HG02571 (cell line): ENCODE results near the gene SEMA5A.

ENCODE experiments used
- ATAC-seq: cut with Tn5 transposase; IDR thresholded peaks from one replicate; pipeline ENCODE4 v1.9.1; 2021; ENCODE audit warnings: mild to moderate bottlenecking, moderate library complexity; ENCODE audit not compliant: unreplicated experiment

SEMA5A gene

GRCh38 chr5:9297134-9297533 lies 248.7 kb downstream of the SEMA5A start:
- no peak for ATAC-seq

DNA sequence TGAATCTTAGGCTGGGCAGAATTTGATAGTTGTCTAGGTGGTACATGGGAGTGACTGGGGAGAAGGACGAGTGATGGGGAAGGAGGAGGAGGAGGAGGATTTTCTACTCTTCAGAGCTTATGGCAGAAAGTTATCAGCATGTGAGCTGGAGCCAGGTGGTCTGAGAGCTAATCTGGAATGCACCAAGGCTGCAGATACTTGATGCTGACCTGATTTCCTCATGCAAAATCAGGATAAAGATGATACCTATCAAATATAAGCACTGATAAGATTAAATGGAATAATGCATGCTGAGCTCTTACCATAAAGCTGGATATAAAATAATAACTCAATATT lies 250.4 kb downstream of the SEMA5A start:
- no peak for ATAC-seq

- ATAC-seq: no peak
Measured at GRCh38 chr5:9294793-9295465, 250.9 kb downstream of the SEMA5A start.

DNA sequence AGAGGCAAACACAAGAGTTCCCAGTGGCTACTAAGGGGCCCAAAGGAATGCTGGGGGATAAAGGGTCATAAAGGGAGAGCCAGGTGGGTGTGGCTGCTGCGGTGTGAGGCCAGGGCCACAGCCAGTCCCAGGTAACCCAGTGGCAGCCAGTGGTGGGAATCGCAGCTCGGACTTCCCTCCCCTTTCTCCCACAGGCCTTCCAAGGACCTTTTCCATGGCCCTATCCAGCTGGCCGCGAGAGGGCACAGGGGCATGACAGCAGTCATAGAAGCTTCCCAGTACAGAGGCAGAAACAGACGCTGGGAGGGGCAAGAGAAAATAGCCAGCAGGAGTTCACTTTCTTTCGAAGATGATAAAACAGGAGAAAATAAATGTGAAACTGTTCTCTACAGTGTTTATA lies 257.6 kb downstream of the SEMA5A start:
- ATAC-seq: no peak

DNA sequence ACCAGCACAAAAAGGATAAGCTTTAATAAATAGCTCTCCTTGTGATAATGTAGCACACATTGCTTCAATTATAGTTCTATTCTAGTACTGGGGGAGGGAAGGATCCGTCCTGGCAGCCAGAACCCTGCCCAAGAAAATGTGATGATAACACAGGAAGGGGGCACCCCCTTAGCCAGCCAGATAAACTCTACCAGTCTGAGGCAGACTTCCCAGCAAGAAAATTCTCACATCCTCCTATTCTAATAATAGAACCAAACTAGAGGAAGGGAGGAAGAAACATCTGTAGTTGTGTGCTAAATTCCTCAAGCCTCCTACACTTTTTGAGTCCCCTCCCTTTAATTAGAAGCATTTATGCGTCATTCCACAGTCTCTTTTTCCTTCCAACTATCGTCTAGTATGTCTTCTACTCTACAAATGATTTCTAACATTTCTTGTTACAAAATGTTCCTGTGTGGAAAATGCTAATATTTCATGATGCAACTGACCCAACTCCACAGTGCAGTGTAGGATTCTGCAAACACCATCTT lies 261.0 kb downstream of the SEMA5A start:
- no peak for ATAC-seq

DNA sequence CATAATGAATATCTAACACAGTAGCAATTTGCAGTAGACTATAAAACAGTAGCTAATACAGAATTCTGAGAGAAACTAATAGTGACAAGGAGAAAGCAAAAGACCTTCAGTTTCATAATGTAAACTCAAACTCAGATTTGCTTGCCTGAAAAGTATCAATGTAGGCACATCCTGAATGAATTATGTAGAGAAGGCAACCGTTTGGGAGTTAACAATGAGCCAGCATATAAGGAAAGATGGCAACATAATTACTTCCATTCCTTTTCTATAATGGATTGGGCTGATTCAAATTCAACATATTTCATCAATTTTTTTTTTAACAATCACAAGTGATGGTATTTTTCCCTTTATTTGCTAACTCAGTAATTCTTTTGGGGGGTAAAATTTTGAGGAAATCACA lies 261.6 kb downstream of the SEMA5A start:
- ATAC-seq: no peak

GRCh38 chr5:9283473-9283872 lies 262.4 kb downstream of the SEMA5A start:
- no peak for ATAC-seq

GRCh38 chr5:9283021-9283420 lies 262.9 kb downstream of the SEMA5A start:
- no peak for ATAC-seq

DNA sequence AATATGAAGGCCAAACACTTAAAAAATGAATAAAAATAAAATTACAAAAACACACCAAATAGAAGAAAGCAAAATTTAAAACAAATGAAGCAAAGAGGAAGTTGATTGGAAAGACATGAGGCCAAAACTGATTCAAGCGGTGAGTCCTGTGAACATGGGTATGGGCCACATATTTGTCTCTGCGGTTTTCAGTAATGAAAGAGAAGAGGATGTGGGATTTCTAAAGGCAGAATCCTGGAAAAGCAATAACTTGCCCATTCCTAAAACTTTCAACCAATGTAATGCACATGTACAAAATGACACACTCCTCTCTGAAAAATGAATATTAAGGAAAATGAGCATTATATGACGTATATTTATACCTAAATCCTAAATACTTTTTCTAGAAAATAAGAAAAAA lies 263.7 kb downstream of the SEMA5A start:
- ATAC-seq: no peak

GRCh38 chr5:9279774-9280173 lies 266.1 kb downstream of the SEMA5A start:
- no peak for ATAC-seq

GRCh38 chr5:9278921-9279603 lies 266.8 kb downstream of the SEMA5A start:
- ATAC-seq: no peak

GRCh38 chr5:9269014-9269413 lies 276.9 kb downstream of the SEMA5A start:
- no peak for ATAC-seq

DNA sequence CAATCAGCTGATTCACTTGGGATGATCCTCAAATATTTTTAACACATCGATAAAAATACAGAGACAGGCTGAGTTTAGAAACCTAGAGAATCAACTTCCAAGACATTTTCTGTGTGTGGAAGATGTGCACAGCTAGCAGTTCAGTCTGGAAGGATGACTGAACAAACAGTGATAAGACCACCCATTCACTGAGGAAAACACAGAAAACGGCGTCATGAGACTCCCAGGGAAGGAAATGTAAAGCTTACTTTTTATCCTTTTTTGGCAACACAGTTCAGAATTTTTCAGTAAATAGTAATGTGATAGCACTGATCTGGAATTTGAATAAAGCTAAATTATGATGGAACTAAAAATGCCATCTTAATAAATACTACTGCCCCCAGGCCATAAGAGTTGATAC lies 277.6 kb downstream of the SEMA5A start:
- ATAC-seq: no peak

GRCh38 chr5:9265441-9266287 lies 280.2 kb downstream of the SEMA5A start:
- ATAC-seq: no peak

DNA sequence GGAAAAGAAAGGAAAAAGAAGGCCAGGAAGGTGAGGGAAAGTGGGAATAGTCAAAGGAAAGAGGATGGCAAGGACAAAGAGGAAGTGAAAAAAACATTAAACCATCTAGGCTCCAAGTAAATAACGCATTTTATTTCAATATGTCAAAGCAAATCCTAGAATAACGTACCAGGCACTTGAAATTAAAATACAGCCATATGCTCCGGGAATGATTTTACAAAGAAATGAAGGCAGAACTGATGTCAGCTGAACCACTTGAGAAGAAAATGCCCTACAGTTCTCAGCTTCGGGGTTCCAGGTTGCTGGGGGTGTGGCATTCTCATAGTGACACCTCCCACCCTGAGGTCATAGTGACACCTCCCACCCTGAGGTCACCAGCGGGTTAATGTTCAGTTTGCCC lies 281.6 kb downstream of the SEMA5A start:
- no peak for ATAC-seq

GRCh38 chr5:9263656-9264055 lies 282.2 kb downstream of the SEMA5A start:
- ATAC-seq: no peak

GRCh38 chr5:9251379-9251980 lies 294.4 kb downstream of the SEMA5A start:
- no peak for ATAC-seq

- ATAC-seq: no peak
Measured at GRCh38 chr5:9249231-9249630, 296.6 kb downstream of the SEMA5A start.

GRCh38 chr5:9245071-9245470 lies 300.8 kb downstream of the SEMA5A start:
- no peak for ATAC-seq

- ATAC-seq: no peak
Measured at GRCh38 chr5:9244417-9244816, 301.5 kb downstream of the SEMA5A start.
